Smooth muscle cell (in vitro differentiated cells): ENCODE data around the gene ARHGAP23. TPM values are rescaled to one million over a fixed set of nuclear protein-coding genes. Genes with fewer than 3 reads are reported as not detected.

Experiments
- DNase-seq: peaks from one replicate; lab custom pipeline; 2025; ENCODE audit not compliant: unreplicated experiment; lab: John Stamatoyannopoulos, UW
- H2AFZ ChIP-seq: fragments of 200-600 bp; sonication (generic); 2 replicates; pipeline ENCODE4 v1.6.0; 2016; ENCODE audit warnings: antibody characterized with exemption, low read depth, mild to moderate bottlenecking
- H3F3A ChIP-seq: fragments of 200-600 bp; sonication (generic); 2 replicates; pipeline ENCODE4 v1.6.0; 2017; ENCODE audit warnings: antibody characterized with exemption, low read depth
- H3K27ac ChIP-seq: fragments of 200-600 bp; sonication (generic); 2 replicates; pipeline ENCODE4 v1.5.1; 2016; ENCODE audit warnings: low read depth, mild to moderate bottlenecking
- H3K27me3 ChIP-seq: fragments of 200-600 bp; sonication (generic); 2 replicates; pipeline ENCODE4 v1.6.1; 2016; ENCODE audit warnings: low read depth, mild to moderate bottlenecking
- H3K36me3 ChIP-seq: fragments of 200-600 bp; sonication (generic); 2 replicates; pipeline ENCODE4 v1.5.1; 2016; ENCODE audit warnings: low read depth
- H3K4me1 ChIP-seq: fragments of 200-600 bp; sonication (generic); 2 replicates; pipeline ENCODE4 v1.5.1; 2016; ENCODE audit warnings: low read depth
- H3K4me2 ChIP-seq: fragments of 200-600 bp; sonication (generic); 2 replicates; pipeline ENCODE4 v1.6.0; 2016; ENCODE audit warnings: mild to moderate bottlenecking
- H3K4me3 ChIP-seq: fragments of 200-600 bp; sonication (generic); 2 replicates; pipeline ENCODE4 v1.5.1; 2016; ENCODE audit warnings: mild to moderate bottlenecking
- H3K79me2 ChIP-seq: fragments of 200-600 bp; sonication (generic); 2 replicates; pipeline ENCODE4 v1.6.0; 2016; ENCODE audit warnings: low read depth, mild to moderate bottlenecking
- H3K9ac ChIP-seq: fragments of 200-600 bp; sonication (generic); 2 replicates; pipeline ENCODE4 v1.6.0; 2016; ENCODE audit warnings: low read depth
- H3K9me3 ChIP-seq: fragments of 200-600 bp; sonication (generic); replicated peaks from 2 replicates; pipeline ENCODE4 v1.5.1; 2016; ENCODE audit warnings: low read depth
- H4K20me1 ChIP-seq: fragments of 200-600 bp; sonication (generic); 2 replicates; pipeline ENCODE4 v1.6.0; 2016; ENCODE audit warnings: low read depth
- WGBS: methylation state at CpG from one replicate; pipeline ENCODE4 v1.1.7; 2016; ENCODE audit warnings: low lambda C conversion rate; 5-methylcytosine and 5-hydroxymethylcytosine counted together
- polyA plus RNA-seq: library from polyadenylated mRNA; unstranded; fragments of >200 nt; fragmentation: Nextera tagmentation; extraction: Ambion mirVana; gene quantifications from 2 replicates; pipeline ENCODE4 v1.2.1, GENCODE V29; 2016
- total RNA-seq: library from RNA; depleted of rRNA; stranded (reverse); fragments of >200 nt; gene quantifications from 2 replicates; pipeline ENCODE4 v1.2.3, GENCODE V29; 2014
- TF ChIP-seq, protein P1 (sequence below): fragments of 200-600 bp; sonication (generic); IDR thresholded peaks from 2 replicates; pipeline ENCODE4 v1.5.1; 2017; ENCODE audit warnings: borderline replicate concordance, mild to moderate bottlenecking, antibody characterized with exemption; ENCODE audit not compliant: insufficient read depth, poor library complexity, severe bottlenecking

The ARHGAP23 gene, protein sequence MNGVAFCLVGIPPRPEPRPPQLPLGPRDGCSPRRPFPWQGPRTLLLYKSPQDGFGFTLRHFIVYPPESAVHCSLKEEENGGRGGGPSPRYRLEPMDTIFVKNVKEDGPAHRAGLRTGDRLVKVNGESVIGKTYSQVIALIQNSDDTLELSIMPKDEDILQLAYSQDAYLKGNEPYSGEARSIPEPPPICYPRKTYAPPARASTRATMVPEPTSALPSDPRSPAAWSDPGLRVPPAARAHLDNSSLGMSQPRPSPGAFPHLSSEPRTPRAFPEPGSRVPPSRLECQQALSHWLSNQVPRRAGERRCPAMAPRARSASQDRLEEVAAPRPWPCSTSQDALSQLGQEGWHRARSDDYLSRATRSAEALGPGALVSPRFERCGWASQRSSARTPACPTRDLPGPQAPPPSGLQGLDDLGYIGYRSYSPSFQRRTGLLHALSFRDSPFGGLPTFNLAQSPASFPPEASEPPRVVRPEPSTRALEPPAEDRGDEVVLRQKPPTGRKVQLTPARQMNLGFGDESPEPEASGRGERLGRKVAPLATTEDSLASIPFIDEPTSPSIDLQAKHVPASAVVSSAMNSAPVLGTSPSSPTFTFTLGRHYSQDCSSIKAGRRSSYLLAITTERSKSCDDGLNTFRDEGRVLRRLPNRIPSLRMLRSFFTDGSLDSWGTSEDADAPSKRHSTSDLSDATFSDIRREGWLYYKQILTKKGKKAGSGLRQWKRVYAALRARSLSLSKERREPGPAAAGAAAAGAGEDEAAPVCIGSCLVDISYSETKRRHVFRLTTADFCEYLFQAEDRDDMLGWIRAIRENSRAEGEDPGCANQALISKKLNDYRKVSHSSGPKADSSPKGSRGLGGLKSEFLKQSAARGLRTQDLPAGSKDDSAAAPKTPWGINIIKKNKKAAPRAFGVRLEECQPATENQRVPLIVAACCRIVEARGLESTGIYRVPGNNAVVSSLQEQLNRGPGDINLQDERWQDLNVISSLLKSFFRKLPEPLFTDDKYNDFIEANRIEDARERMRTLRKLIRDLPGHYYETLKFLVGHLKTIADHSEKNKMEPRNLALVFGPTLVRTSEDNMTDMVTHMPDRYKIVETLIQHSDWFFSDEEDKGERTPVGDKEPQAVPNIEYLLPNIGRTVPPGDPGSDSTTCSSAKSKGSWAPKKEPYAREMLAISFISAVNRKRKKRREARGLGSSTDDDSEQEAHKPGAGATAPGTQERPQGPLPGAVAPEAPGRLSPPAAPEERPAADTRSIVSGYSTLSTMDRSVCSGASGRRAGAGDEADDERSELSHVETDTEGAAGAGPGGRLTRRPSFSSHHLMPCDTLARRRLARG (N-terminal part only)
- total RNA-seq (18.1 and 34.0 TPM in 2 replicates), polyA plus RNA-seq (24.9 and 30.0 TPM in 2 replicates)

DNA sequence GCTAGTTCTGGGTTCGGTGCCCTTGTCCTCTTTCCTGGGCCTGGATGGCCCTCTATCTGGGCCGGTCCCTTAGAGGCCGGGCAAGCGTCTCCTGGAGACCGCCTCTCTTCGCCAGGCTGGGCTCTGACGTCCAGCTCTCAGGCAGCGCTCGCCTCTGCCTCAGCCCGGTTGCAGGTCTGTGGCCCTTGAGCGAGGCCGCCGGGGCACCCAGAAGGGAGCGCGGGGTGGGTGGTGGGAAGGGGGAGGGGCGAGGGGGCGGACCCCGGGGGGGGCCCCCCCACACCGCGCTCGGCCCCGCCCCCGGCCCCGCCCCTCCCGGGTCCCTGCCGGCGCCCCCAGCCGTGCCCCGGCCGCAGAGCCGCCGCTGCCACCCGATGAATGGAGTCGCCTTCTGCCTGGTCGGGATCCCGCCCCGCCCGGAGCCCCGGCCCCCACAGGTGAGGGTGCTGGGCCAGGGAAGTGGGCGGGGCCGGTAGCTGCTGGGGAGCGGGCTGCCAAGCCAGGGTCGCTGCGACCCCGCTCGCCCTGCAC lies at the start of gene ARHGAP23:
TSS of gene ARHGAP23 (plus strand) at position 353 of the 531 bp plus-strand sequence. CDS start at position 375, 22 bp downstream.
- H3K9ac ChIP-seq, result peak within 1 kb of the TSS; percentile 87
- H3K27me3 ChIP-seq, result no peaks in the 10 kb centered on the region
- peaks cover 41% of the 10 kb centered on the region for H4K20me1 ChIP-seq
- peak within 1 kb of the TSS; percentile 93 for H2AFZ ChIP-seq
- H3K9me3 ChIP-seq, result no peaks in the 10 kb centered on the region
- H3K27ac ChIP-seq, result peak within 1 kb of the TSS; percentile 84
- H3K4me1 ChIP-seq, result peaks cover 26% of the 10 kb centered on the region
- peaks cover 38% of the 10 kb centered on the region for H3K79me2 ChIP-seq
- H3K36me3 ChIP-seq, result no peaks in the 10 kb centered on the region
- TF ChIP-seq, protein P1, sequence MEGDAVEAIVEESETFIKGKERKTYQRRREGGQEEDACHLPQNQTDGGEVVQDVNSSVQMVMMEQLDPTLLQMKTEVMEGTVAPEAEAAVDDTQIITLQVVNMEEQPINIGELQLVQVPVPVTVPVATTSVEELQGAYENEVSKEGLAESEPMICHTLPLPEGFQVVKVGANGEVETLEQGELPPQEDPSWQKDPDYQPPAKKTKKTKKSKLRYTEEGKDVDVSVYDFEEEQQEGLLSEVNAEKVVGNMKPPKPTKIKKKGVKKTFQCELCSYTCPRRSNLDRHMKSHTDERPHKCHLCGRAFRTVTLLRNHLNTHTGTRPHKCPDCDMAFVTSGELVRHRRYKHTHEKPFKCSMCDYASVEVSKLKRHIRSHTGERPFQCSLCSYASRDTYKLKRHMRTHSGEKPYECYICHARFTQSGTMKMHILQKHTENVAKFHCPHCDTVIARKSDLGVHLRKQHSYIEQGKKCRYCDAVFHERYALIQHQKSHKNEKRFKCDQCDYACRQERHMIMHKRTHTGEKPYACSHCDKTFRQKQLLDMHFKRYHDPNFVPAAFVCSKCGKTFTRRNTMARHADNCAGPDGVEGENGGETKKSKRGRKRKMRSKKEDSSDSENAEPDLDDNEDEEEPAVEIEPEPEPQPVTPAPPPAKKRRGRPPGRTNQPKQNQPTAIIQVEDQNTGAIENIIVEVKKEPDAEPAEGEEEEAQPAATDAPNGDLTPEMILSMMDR, result no peak
- peak within 1 kb of the TSS; percentile 95 for H3K4me3 ChIP-seq
- peak; percentile 54 for DNase-seq
- H3K4me2 ChIP-seq, result peak within 1 kb of the TSS; percentile 95
- H3F3A ChIP-seq, result peaks cover 25% of the 10 kb centered on the region
- WGBS, result 0% methylated on average over 9 of the region's 46 CpGs

DNA sequence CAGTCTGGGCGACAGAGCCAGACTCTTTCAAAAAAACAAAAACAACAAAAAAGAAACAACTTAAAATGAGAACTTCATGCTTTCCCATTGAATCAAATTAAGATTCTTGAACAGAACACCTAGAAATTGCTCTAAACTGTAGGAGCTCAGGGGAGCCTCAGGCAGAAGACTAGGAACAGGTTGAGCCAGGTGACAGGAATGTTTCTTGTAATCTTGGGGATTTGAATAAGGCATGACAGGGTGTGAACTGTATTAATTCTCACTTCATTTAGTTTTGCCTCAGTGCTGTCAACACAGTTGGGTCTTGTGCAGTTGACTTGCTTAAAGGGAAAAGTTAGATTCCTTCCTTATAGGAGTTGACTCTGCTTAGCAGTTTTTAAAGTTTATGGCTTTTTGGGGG lies 48.8 kb upstream of the ARHGAP23 start:
- H3K9ac ChIP-seq, result no peak overlapping the region
- TF ChIP-seq, protein P1, result no peak
- H3K4me1 ChIP-seq, result no peaks in the 10 kb centered on the region
- H3K27me3 ChIP-seq, result no peaks in the 10 kb centered on the region
- H3F3A ChIP-seq, result no peaks in the 10 kb centered on the region
- no peaks in the 10 kb centered on the region for H4K20me1 ChIP-seq
- H2AFZ ChIP-seq, result no peak overlapping the region
- no peak overlapping the region for H3K4me3 ChIP-seq
- no peaks in the 10 kb centered on the region for H3K9me3 ChIP-seq
- 79% methylated on average over 1 of the region's 1 CpG for WGBS
- H3K36me3 ChIP-seq, result peaks cover 12% of the 10 kb centered on the region
- H3K79me2 ChIP-seq, result no peaks in the 10 kb centered on the region
- no peak for DNase-seq
- no peak overlapping the region for H3K27ac ChIP-seq
- no peak overlapping the region for H3K4me2 ChIP-seq

DNA sequence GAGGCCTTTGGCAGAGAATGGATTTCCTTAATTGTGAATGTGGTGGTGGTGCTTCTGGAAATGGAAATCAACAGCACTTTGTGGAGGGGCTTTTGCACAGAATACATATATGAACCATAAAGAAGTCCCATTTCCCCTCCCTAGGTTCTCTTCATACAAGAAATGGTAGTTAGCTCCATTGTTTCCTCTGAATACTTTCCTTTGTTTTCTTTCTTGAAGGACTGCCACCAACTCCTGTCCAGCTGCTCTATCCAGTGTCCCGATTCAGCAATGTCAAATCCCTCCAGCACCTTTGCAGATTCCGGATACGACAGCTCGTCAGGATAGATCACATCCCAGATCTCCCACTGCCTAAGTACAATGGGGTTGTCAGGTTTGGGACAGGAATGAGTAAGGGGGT lies 33.2 kb upstream of the ARHGAP23 start:
- Histone ChIP-seq H3F3A (no peaks in the 10 kb centered on the region), H3K27ac (no peak overlapping the region), H4K20me1 (peaks cover 11% of the 10 kb centered on the region), H3K4me2 (no peak overlapping the region), H3K9ac (no peak overlapping the region), H3K36me3 (peaks cover 8% of the 10 kb centered on the region), H3K4me1 (no peaks in the 10 kb centered on the region), H2AFZ (no peak overlapping the region), H3K79me2 (no peaks in the 10 kb centered on the region), H3K27me3 (no peaks in the 10 kb centered on the region), H3K4me3 (no peak overlapping the region), H3K9me3 (no peaks in the 10 kb centered on the region)
- TF ChIP-seq, protein P1, result no peak
- 92% methylated on average over 4 of the region's 4 CpGs for WGBS
- DNase-seq, result no peak
